ENCODE measurements around the gene PKP4. TPM values are rescaled to one million over a fixed set of nuclear protein-coding genes. Genes with fewer than 3 reads are reported as not detected.

The PKP4 gene
- total RNA-seq, 1 donor from 2014 or later, result 119 TPM

GRCh38 chr2:158713523-158714138, 256.9 kb downstream of the PKP4 start:
- H3K27ac Mint-ChIP-seq (ENCODE audit: unreplicated experiment), result no peak overlapping the region
- H3K4me3 Mint-ChIP-seq (ENCODE audit: unreplicated experiment), result no peak overlapping the region
- no peaks in the 10 kb centered on the region for H3K27me3 Mint-ChIP-seq (ENCODE audit: unreplicated experiment)
- TF ChIP-seq, protein P1, sequence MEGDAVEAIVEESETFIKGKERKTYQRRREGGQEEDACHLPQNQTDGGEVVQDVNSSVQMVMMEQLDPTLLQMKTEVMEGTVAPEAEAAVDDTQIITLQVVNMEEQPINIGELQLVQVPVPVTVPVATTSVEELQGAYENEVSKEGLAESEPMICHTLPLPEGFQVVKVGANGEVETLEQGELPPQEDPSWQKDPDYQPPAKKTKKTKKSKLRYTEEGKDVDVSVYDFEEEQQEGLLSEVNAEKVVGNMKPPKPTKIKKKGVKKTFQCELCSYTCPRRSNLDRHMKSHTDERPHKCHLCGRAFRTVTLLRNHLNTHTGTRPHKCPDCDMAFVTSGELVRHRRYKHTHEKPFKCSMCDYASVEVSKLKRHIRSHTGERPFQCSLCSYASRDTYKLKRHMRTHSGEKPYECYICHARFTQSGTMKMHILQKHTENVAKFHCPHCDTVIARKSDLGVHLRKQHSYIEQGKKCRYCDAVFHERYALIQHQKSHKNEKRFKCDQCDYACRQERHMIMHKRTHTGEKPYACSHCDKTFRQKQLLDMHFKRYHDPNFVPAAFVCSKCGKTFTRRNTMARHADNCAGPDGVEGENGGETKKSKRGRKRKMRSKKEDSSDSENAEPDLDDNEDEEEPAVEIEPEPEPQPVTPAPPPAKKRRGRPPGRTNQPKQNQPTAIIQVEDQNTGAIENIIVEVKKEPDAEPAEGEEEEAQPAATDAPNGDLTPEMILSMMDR (IDR thresholded peaks at IDR 0.05), result no peak
- H3K9me3 Mint-ChIP-seq (ENCODE audit: unreplicated experiment), result peaks cover 18% of the 10 kb centered on the region
- peaks cover 7% of the 10 kb centered on the region for H3K36me3 Mint-ChIP-seq (ENCODE audit: unreplicated experiment)
- peaks cover 7% of the 10 kb centered on the region for H3K4me1 Mint-ChIP-seq (ENCODE audit: unreplicated experiment)
- no peak for DNase-seq (ENCODE audit: extremely low spot score, unreplicated experiment)

DNA sequence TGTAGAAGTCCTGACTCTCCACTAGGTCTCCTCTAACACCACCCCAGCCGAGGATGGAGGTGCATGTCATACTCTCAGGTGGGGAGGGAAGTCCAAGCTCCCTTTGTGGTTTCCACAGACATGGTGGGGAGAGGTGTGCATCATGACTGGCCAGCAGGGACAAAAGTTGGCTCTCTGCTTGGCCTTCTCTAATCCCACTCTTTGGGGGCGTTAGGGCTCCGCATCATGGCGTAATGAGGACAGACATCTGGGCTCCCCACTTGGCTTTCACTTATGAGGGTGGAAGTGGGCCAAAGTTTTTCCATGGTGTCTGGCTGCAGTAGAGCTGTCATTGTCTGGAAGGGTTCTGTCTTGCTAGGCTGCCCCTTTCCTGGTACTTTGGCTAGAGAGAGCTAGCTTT, 257.7 kb downstream of the PKP4 start:
- TF ChIP-seq, protein P1 (IDR thresholded peaks at IDR 0.05), result no peak
- H3K4me1 Mint-ChIP-seq (ENCODE audit: unreplicated experiment), result peaks cover 7% of the 10 kb centered on the region
- DNase-seq (ENCODE audit: extremely low spot score, unreplicated experiment), result peak; percentile 44
- H3K27me3 Mint-ChIP-seq (ENCODE audit: unreplicated experiment), result no peaks in the 10 kb centered on the region
- H3K36me3 Mint-ChIP-seq (ENCODE audit: unreplicated experiment), result peaks cover 7% of the 10 kb centered on the region
- H3K4me3 Mint-ChIP-seq (ENCODE audit: unreplicated experiment), result no peak overlapping the region
- no peak overlapping the region for H3K27ac Mint-ChIP-seq (ENCODE audit: unreplicated experiment)
- H3K9me3 Mint-ChIP-seq (ENCODE audit: unreplicated experiment), result peaks cover 18% of the 10 kb centered on the region

- Mint-ChIP-seq H3K4me3 (ENCODE audit: unreplicated experiment) (no peak overlapping the region), H3K27ac (ENCODE audit: unreplicated experiment) (no peak overlapping the region), H3K9me3 (ENCODE audit: unreplicated experiment) (peaks cover 13% of the 10 kb centered on the region), H3K36me3 (ENCODE audit: unreplicated experiment) (peaks cover 4% of the 10 kb centered on the region), H3K27me3 (ENCODE audit: unreplicated experiment) (no peaks in the 10 kb centered on the region), H3K4me1 (ENCODE audit: unreplicated experiment) (peaks cover 7% of the 10 kb centered on the region)
- TF ChIP-seq, protein P1 (IDR thresholded peaks at IDR 0.05), result no peak
- peak; percentile 13 for DNase-seq (ENCODE audit: extremely low spot score, unreplicated experiment)
Measured at GRCh38 chr2:158715357-158715756, 258.6 kb downstream of the PKP4 start.

DNA sequence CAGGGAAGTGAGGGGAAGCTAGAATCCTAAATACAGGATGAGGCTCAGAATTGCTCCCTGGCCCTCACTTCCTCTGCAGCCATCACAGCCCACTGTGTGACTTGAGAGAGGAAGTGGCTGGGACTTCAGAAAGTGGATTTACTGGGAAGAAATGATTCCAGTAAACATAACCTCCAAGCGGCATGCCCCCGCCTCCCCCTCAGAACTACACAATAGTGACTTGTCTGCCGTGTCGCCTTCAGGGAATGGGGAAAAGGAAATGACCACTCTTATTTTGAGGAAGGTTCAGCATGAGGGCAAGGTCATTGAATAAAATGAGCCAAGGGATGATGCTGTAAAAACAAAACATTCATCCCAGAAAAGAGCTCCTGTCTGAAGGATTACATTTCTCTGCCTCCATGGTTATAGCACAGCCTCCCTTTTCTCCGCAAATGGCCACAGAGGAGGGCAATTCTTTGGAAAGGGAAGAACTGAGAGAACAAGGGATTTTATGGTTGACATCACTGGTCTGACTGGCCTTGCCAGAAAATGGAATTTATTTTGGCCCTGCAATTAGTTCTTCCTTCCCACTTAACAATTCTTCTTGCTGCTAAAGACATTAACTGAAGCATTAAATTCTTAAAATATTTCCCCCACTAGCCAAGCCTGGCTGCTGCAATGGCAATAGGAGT, 259.5 kb downstream of the PKP4 start:
- peaks cover 4% of the 10 kb centered on the region for H3K36me3 Mint-ChIP-seq (ENCODE audit: unreplicated experiment)
- no peak overlapping the region for H3K27ac Mint-ChIP-seq (ENCODE audit: unreplicated experiment)
- H3K9me3 Mint-ChIP-seq (ENCODE audit: unreplicated experiment), result peaks cover 13% of the 10 kb centered on the region
- H3K4me3 Mint-ChIP-seq (ENCODE audit: unreplicated experiment), result no peak overlapping the region
- peak; percentile 42 for DNase-seq (ENCODE audit: extremely low spot score, unreplicated experiment)
- no peaks in the 10 kb centered on the region for H3K27me3 Mint-ChIP-seq (ENCODE audit: unreplicated experiment)
- TF ChIP-seq, protein P1 (IDR thresholded peaks at IDR 0.05), result no peak
- peaks cover 7% of the 10 kb centered on the region for H3K4me1 Mint-ChIP-seq (ENCODE audit: unreplicated experiment)

DNA sequence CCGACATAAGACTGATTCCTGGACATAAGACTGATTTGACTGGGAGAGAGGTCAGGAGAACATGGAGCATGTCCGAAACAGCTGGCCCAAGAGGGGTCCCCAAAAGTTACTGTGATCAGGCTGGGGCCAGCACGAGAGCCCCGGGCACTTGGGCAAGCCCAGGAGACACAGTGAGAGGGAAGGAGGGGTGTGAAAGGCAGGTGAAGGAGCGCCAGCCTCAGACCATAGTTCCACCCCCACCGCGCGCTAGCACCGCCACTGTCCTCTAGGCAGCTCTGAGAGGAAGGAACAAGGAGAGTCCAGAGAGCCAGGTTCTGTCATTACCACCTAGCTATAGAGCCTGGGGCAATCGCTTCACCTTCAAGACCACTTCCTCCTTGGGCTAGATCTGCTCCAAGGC, 260.2 kb downstream of the PKP4 start:
- Mint-ChIP-seq H3K4me1 (ENCODE audit: unreplicated experiment) (peaks cover 7% of the 10 kb centered on the region), H3K4me3 (ENCODE audit: unreplicated experiment) (no peak overlapping the region), H3K27ac (ENCODE audit: unreplicated experiment) (no peak overlapping the region), H3K9me3 (ENCODE audit: unreplicated experiment) (peaks cover 13% of the 10 kb centered on the region), H3K27me3 (ENCODE audit: unreplicated experiment) (no peaks in the 10 kb centered on the region), H3K36me3 (ENCODE audit: unreplicated experiment) (peaks cover 4% of the 10 kb centered on the region)
- TF ChIP-seq, protein P1 (IDR thresholded peaks at IDR 0.05), result no peak
- peak; percentile 82 for DNase-seq (ENCODE audit: extremely low spot score, unreplicated experiment)

Measured in osteocyte (in vitro differentiated cells).